Hypothalamus (tissue), 51 donors: ENCODE data around the gene STK11IP.

Source experiments
- DNase-seq, 51 donors: peaks; one replicate each; lab custom pipeline; 2025; lab: John Stamatoyannopoulos, UW

The STK11IP gene

GRCh38 chr2:219631406-219631891, 33.8 kb downstream of the STK11IP start:
- DNase-seq: no peak

- no peak for DNase-seq
Observed at GRCh38 chr2:219631904-219632759, 34.5 kb downstream of the STK11IP start.

GRCh38 chr2:219632760-219633105, 35.1 kb downstream of the STK11IP start:
- no peak for DNase-seq

GRCh38 chr2:219633276-219634065, 35.8 kb downstream of the STK11IP start:
- DNase-seq: no peak

GRCh38 chr2:219634171-219634940, 36.7 kb downstream of the STK11IP start:
- no peak for DNase-seq

- DNase-seq: no peak
Observed at GRCh38 chr2:219634951-219635751, 37.5 kb downstream of the STK11IP start.

- no peak for DNase-seq
Observed at GRCh38 chr2:219636144-219636915, 38.7 kb downstream of the STK11IP start.

GRCh38 chr2:219636941-219637841, 39.5 kb downstream of the STK11IP start:
- no peak for DNase-seq

GRCh38 chr2:219637842-219638185, 40.2 kb downstream of the STK11IP start:
- DNase-seq: no peak

DNA sequence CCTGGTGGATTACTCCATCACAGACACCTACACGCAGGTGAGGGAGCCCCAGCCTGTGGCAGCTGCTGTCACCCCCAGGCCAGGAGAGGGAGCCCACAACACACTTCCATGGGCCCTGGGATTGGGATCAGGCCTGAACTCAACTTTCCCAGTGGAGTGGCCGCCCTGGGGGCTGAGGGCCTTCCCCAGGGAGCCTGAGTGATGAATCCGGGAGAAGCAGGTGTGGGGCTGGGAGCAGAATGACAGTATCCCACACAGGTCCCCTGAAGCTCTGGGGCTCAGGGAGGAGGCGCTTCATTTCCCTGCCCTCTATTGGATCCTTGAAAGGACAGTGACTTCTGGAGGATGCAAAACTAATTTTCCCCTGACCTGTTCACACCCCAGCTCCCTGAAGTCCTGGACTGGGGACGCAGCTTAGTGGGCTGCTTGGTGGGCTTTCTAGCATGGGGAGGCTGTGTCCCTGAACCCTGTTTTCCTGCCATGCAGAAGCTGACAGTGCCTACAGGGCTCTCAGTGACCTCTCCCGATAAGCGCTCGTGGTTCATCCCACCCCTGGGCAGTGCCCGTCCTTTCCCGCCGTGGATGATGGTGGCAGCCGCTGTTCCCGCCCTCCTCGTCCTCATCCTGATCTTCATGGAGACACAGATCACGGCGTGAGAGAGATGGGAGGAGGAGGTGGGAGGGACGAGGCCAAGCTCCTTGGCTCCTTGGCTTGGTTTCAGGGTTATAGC, 40.7 kb downstream of the STK11IP start:
- DNase-seq: no peak

- no peak for DNase-seq
Observed at GRCh38 chr2:219638948-219639755, 41.5 kb downstream of the STK11IP start.

DNA sequence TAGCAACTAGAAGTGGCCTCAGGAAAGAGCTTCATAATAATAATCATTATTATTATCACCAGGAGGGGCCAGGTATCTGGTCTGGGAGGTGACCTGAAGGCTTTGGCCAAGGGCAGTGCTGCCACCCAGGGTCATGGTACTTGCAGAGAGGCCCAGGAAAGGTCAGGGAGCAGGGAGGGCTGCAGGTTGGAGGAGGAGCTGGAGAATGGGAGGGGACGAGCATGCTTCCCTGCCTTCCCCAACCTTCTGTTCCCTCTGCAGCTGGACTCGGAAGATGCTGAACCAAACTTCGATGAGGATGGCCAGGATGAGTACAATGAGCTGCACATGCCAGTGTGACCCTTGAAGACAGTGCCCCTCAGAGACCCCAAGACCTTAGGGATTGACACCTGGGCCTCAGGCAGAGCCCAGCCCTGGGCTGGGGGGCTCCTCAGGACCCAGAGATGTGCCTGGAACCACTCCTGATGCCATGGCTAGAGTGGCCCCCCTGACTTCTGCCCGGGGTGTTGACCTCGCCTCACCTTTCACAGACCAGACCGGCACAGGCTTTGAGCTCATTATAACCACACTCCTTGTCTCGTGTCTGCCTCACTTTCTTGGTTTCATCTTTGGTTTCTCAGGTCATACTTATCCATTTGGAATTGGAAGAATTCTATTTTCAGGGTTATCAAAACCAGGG, 43.9 kb downstream of the STK11IP start:
- no peak for DNase-seq

- no peak for DNase-seq
Observed at GRCh38 chr2:219642069-219642454, 44.4 kb downstream of the STK11IP start.

DNA sequence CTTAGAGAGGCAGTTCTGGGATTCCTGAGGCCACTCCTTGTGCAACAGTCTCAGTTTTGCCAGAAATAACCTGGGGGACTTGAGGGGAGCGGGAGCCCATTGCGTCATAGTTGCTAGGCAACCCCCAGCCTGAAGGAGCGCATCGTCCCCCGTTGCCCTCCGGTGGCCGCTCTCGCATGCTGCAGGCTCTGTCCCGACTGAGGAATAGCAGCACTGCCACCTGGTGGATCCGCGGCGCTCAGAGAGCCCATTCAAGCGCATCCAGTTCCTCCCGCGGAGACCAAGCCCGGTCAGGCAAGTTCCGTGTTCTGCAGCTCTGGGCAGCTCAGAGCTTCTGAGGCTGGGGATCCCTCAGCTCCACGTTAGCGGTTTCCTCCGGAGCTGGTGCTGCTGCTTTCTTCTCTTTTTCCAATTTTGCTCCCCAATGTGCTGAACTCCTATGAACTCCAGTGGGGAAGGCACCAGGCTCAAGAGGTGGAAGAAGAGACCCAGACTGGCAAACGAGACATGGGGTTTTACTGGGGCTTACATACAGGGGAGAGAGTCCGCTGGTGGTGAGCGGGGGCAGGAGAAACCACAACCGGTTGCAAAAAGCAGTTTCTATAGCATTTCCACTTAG, 44.9 kb downstream of the STK11IP start:
- DNase-seq: peak; percentile 15 to 96 (median 92)

DNA sequence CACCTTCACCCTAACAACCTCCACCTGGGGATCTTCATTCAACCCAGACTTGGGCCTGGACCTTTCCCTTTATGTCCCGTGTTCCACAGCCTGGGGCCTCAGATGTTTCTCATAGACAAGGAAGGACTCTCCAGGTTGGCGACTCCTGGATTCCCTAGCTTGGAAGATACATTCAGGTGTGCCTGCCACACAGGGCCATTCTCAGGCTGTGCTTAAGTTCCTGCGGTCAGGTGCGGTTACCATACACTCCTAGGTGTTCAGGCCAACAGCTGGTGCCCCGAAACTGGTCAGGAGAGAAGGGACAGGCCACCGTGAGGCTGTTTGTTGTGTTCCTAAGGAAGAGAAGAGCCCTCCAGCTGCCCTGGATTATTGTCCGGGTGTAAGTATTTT, 45.4 kb downstream of the STK11IP start:
- DNase-seq: no peak
